ENCODE data around the gene SLC9C2.
"Not testable (repeated sequence)": the region's sequence is repeated elsewhere in the genome, so short reads cannot be mapped to it uniquely, and the experiment has no call there.

SLC9C2 gene

GRCh38 chr1:173477286-173478093 is 125.4 kb downstream of the SLC9C2 start, which contains the start of gene PRDX6:
PRDX6 (plus strand) TSS chr1:173477335; CDS start chr1:173477398, 63 bp downstream.
- no peak for TF ChIP-seq CTCF (IDR thresholded peaks at IDR 0.05; ENCODE audit: insufficient read depth, low read depth, low read length, missing control alignments)
- H3K4me3 ChIP-seq (ENCODE audit: low read depth, low read length): peak within 1 kb of the TSS; percentile 94
- no peak for DNase-seq (ENCODE audit: low read depth)

GRCh38 chr1:173476665-173477285 is 126.1 kb downstream of the SLC9C2 start:
- peak; percentile 96 for DNase-seq (ENCODE audit: low read depth)
- H3K4me3 ChIP-seq (ENCODE audit: low read depth, low read length): peak overlapping the region; percentile 94
- no peak for TF ChIP-seq CTCF (IDR thresholded peaks at IDR 0.05; ENCODE audit: insufficient read depth, low read depth, low read length, missing control alignments)

GRCh38 chr1:173476197-173476664 is 126.6 kb downstream of the SLC9C2 start:
- no peak for TF ChIP-seq CTCF (IDR thresholded peaks at IDR 0.05; ENCODE audit: insufficient read depth, low read depth, low read length, missing control alignments)
- H3K4me3 ChIP-seq (ENCODE audit: low read depth, low read length): peak overlapping the region; percentile 94
- peak; percentile 3 for DNase-seq (ENCODE audit: low read depth)

- DNase-seq (ENCODE audit: low read depth): peak; percentile 3
- TF ChIP-seq CTCF (IDR thresholded peaks at IDR 0.05; ENCODE audit: insufficient read depth, low read depth, low read length, missing control alignments): no peak
- H3K4me3 ChIP-seq (ENCODE audit: low read depth, low read length): peak overlapping the region; percentile 94
These were observed 127.2 kb downstream of the SLC9C2 start for GRCh38 chr1:173475564-173476196.

GRCh38 chr1:173474780-173475421 is 128.0 kb downstream of the SLC9C2 start:
- not testable (repeated sequence) for DNase-seq (ENCODE audit: low read depth)

GRCh38 chr1:173474097-173474779 is 128.6 kb downstream of the SLC9C2 start:
- TF ChIP-seq CTCF (IDR thresholded peaks at IDR 0.05; ENCODE audit: insufficient read depth, low read depth, low read length, missing control alignments): no peak
- DNase-seq (ENCODE audit: low read depth): no peak
- H3K4me3 ChIP-seq (ENCODE audit: low read depth, low read length): no peak overlapping the region

More at GRCh38 chr1:173474780-173475421, 128.0 kb downstream of the SLC9C2 start:
- H3K4me3 ChIP-seq (ENCODE audit: low read depth, low read length): not testable (repeated sequence)
